ENCODE measurements around the gene SMARCA1.

SMARCA1 gene

DNA sequence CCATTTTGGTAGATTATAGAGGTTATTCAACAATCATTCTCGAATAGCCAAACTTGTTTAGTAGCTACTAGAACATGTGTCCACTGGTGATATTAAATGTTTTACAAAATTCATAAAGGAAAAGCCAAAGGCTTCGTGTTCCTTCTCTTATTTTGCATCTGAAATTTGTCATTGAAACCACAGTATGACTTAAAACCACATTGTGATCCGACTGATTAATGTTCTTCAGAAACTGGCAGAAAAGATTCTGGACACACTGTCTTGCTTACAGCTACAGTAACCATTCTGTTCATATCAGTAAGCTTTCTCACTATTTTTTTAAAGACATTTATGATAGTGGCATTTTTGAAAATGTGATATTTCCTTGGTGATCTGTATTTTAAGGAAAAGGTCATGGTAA, 2.6 kb upstream of the SMARCA1 start:
- DNase-seq = peak; percentile 62

DNA sequence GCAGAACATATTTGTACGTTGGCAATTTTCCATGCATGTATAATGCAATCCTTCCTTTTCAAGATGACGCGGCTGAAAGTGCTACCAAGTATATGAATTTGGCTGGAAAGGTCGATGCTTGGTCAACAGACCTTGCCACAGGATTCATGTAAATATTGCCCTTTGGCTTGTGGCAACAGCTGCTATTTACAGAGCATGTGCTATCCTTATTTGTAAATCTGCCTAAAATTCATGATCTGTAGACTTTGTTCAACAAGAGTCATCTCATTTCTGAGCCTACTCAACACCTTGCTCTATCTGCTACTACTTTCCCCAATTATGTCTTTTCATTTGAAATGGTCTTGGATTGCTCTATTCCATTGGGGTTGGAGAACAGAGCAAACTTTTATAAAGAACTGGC, 1.9 kb upstream of the SMARCA1 start:
- DNase-seq = no peak

DNA sequence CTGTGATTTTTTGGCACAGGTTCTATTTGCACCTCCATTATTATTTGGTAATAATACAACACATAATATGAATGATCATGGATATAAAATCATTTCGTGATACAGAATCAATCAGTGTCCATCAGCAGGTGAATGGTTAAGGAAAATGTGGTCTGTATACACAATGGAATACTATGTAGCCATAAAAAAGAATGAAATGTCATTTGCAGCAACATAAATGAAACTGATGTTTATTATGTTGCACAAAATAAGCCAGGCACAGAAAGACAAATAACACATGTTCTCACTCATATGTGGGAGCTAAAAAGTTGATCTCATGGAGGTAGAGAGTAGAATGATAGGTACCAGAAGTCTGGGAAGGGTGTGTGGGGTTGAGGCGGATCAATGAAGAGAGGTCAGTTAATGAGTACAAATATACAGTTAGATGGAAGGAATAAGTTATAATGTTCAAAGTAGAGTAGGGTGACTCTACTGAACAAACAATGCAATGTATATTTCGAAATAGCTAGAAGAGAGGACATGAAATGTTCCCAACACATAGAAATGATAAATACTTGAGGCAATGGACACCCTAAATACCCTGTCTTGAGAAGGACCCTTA, 1.1 kb upstream of the SMARCA1 start:
- no peak for DNase-seq

GRCh38 chrX:129522184-129523078, 859 bp downstream of the SMARCA1 start:
- no peak for DNase-seq

DNA sequence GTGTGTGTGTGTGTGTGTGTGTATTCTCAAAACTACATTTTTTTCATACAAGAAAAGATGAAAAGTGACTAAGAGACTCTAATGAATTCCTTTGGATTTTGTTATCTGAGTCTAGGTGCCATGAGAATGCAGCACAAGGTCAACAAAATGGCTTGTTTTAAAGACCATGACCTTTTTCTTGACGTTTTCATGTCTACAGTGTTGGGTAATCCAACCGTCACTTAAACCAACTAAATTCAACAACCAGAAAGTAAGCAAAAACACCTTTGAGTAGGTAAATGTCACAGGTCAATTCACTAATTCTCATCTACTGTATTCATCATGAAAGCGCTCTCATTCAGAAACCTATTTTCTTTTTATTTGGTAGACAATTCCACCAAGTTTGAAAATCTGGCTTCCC, 3.1 kb downstream of the SMARCA1 start:
- no peak for DNase-seq

DNA sequence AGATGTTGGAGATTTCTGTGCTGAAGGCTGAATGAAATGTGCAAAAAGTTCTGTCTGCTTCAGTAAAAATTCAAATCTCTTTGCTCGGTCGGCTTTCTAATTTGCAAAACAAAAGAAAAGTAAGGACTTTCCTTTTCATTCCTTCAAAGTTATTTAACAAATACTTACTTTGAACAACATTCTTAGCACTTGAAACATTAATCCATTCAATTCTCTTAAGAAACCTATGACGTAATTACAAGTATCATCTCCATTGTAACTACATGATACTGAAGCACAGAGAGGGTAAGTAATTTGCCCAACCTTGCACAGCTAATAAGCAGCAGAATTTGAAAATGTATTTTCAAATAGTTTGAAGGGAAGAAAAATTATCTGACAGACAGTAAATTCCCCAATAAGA, 6.9 kb downstream of the SMARCA1 start:
- no peak for DNase-seq

GRCh38 chrX:129512409-129512808, 10.9 kb downstream of the SMARCA1 start:
- DNase-seq = no peak

- no peak for DNase-seq
These were observed 11.6 kb downstream of the SMARCA1 start for GRCh38 chrX:129511689-129512088.

- no peak for DNase-seq
These were observed 13.0 kb downstream of the SMARCA1 start for GRCh38 chrX:129510331-129510730.

DNA sequence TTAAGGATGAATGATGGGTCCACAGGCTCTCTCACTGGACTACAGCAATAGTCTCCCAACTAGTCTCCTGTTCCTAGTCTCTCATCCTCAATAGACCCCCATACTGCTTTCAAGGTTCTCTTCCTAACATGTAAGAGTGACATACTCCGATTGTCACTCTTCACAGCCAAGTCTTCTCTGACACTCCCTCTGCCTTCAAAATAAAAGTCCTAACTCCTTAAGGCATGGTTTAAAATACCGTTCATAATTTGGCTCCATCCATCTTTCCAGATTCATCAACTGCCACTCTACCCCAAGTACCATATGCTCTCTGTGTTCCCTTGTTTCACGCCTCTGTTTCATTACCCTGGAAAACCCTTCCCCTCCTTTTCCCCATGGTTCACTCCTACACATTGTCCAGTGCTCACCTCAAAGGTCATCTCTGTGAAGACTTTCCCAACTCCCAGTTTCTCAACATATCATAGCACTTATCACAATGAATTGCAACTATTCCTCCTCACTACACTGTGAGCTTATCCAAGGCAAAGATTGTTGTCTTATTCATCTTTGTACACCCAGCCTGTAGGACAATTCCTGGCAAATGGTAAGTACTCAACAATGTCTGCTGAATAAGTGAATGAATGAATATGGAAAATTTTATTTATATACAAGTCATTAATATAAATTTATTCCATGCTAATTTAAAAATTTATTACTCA, 26.0 kb downstream of the SMARCA1 start:
- no peak for DNase-seq

- no peak for DNase-seq
These were observed 26.7 kb downstream of the SMARCA1 start for GRCh38 chrX:129496625-129497024.

GRCh38 chrX:129495900-129496299, 27.4 kb downstream of the SMARCA1 start:
- DNase-seq = no peak

DNA sequence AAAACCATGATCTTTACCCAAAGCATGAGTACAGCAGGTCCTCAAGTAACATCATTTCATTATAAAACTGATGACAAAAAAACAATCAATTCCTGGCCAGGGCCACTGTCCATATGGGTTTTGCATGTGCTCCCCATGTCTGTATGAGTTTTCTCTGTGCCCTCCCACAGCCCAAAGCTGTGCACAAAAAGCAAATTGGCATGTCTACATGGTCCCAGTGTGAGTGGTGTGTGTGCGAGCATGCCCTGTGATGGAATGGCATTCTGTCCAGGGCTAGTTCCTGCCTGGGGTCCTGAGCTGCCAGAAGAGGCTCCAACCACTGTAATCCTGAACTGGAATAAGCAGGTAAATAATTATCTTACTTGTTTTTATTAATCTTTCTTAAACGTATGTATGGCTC, 28.4 kb downstream of the SMARCA1 start:
- no peak for DNase-seq

DNA sequence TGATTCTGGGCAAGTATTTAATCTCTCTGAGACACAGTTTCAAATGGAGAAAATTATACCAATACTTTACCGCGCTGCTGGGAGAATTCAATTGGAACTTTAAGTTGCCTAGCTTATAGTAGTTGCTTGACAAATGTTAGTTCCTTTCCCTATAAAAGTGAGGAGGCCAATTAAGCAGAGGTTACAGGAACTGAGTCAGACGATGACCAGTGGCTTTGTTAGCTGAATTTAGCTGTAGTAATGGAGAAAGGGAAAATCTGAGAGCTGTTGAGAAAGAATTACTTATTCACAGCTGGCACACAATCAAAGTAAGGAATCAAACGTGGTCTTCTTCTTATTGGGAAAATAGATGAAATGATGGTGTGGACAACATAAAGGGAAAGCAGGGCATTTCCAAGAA, 29.6 kb downstream of the SMARCA1 start:
- no peak for DNase-seq

- no peak for DNase-seq
These were observed 33.0 kb downstream of the SMARCA1 start for GRCh38 chrX:129490330-129490729.

DNA sequence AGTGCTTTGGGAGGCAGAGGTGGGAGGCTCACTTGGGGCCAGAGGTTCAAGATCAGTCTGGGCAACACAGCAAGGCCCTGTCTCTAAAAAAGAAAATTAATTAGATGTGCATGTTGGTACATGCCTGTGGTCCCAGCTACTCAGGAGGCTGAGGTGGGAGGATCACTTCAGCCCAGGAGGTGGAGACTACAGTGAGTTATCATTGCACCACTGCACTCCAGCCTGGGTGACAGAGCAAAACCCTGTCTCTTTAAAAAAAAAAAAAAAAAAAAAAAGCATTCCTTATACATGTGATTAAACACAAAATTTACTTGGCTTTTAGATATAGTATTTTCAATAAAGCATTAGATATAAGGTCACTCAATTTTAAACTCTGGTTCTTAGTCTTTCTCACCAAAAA, 34.9 kb downstream of the SMARCA1 start:
- DNase-seq = no peak

- DNase-seq = no peak
These were observed 42.4 kb downstream of the SMARCA1 start for GRCh38 chrX:129480889-129481288.

- DNase-seq = peak; percentile 12
These were observed 44.8 kb downstream of the SMARCA1 start for GRCh38 chrX:129478516-129478915.

DNA sequence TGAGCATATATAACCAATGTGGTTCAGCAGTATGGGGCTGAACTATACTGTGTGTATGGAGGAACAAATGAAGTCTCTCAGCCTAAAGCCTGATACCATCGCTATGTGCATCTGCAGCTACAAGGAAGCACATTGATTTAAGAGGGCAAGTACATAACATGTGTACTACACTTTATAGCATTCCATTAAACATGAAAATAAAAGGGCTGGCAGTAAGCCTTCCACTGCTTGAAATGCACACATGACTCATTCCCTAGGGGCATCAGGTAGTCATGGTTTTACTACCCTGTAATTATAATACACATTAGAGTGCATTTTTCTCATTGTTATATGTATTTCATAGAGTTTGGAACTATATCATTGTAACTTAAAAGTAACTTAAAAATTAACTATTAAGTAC, 51.2 kb downstream of the SMARCA1 start:
- DNase-seq = no peak

DNA sequence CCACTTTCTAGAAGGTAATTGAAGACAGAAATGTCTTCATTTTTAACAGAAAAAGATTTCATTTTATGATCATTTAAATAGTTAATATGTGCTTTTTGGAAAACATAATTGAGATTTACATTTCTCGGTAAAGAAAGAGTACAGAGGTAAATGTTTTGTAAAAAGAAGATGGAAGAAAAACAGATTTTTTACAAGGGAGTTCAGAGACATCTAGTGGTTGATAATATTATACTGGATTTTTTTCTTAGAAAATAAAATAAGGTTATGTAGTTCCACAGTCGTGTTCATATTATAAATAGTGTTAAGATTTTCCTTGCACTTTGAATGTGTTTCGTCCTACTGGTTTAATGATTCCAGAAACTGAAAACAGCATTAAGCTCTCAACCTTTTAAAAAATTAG, 60.6 kb downstream of the SMARCA1 start:
- DNase-seq = peak; percentile 8

GRCh38 chrX:129461801-129462456, 61.4 kb downstream of the SMARCA1 start:
- DNase-seq = no peak

DNA sequence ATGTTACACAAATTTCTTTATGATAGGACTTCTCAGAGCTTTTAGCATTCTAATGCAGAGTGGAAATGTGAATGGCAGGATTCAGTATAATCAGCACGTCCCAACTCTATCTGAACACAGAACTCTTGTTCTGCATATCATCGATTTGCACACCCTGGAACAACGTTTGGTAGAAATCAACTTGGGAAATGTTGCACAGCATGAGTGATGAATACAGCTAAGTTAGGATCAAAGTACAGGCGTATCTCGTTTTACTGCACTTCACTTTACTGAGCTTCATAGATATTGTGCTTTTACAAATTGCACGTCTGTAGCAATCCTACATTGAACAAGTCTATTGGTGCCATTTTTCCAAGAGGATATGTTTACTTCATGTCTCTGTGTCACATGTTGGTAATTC, 70.8 kb downstream of the SMARCA1 start:
- DNase-seq = no peak

- DNase-seq = no peak
These were observed 73.2 kb downstream of the SMARCA1 start for GRCh38 chrX:129450123-129450522.
